Karpas-422 (cell line): Measurements from ENCODE around the gene LHFPL6. TPM values are rescaled to one million over a fixed set of nuclear protein-coding genes. Genes with fewer than 3 reads are reported as not detected.

Experiments
- DNase-seq: peaks from one replicate; pipeline ENCODE4 v3.0.0-alpha.2; 2015
- H2AFZ ChIP-seq: fragments of 200-600 bp; sonication (generic); 2 replicates; pipeline ENCODE4 v1.6.1; 2014; ENCODE audit warnings: antibody characterized with exemption, low read length, mixed read lengths
- H3K27ac ChIP-seq: fragments of 200-600 bp; sonication (generic); 2 replicates; pipeline ENCODE4 v1.5.1; 2014; ENCODE audit warnings: mild to moderate bottlenecking, low read length, moderate library complexity
- H3K27me3 ChIP-seq: fragments of 200-600 bp; sonication (generic); 2 replicates; pipeline ENCODE4 v1.6.1; 2014; ENCODE audit warnings: low read length, mixed read lengths
- H3K36me3 ChIP-seq: fragments of 200-600 bp; sonication (generic); 2 replicates; pipeline ENCODE4 v1.6.1; 2014; ENCODE audit warnings: low read length, mixed read lengths; ENCODE audit not compliant: insufficient read depth
- H3K4me1 ChIP-seq: fragments of 200-600 bp; sonication (generic); 2 replicates; pipeline ENCODE4 v1.6.1; 2014; ENCODE audit warnings: mild to moderate bottlenecking, low read length, mixed read lengths
- H3K4me2 ChIP-seq: fragments of 200-600 bp; sonication (generic); 2 replicates; pipeline ENCODE4 v1.6.1; 2014; ENCODE audit warnings: low read length, low read depth, mild to moderate bottlenecking; ENCODE audit not compliant: poor library complexity, severe bottlenecking
- H3K4me3 ChIP-seq: fragments of 200-600 bp; sonication (generic); 2 replicates; pipeline ENCODE4 v1.5.1; 2014; ENCODE audit warnings: mild to moderate bottlenecking, antibody characterized with exemption, low read length, mixed read lengths
- H3K79me2 ChIP-seq: fragments of 200-600 bp; sonication (generic); 2 replicates; pipeline ENCODE4 v1.6.1; 2014; ENCODE audit warnings: mild to moderate bottlenecking, low read length, mixed read lengths
- H3K9ac ChIP-seq: fragments of 200-600 bp; sonication (generic); 2 replicates; pipeline ENCODE4 v1.6.0; 2014; ENCODE audit warnings: low read length
- H3K9me2 ChIP-seq: fragments of 200-600 bp; sonication (generic), shearing (Covaris generic); replicated peaks from 2 replicates; pipeline ENCODE4 v1.6.0; 2014; ENCODE audit warnings: mild to moderate bottlenecking, low read length, moderate library complexity; ENCODE audit not compliant: insufficient read depth
- H3K9me3 ChIP-seq: fragments of 300-700, 200-600 bp; sonication (generic); 2 replicates; pipeline ENCODE4 v1.6.1; 2014; ENCODE audit warnings: low read length, mixed read lengths
- H4K20me1 ChIP-seq: fragments of 200-600 bp; sonication (generic); 2 replicates; pipeline ENCODE4 v1.6.1; 2014; ENCODE audit warnings: mild to moderate bottlenecking, antibody characterized with exemption, low read length, low read depth; ENCODE audit not compliant: insufficient read depth
- total RNA-seq: library from RNA; depleted of rRNA; stranded (reverse); fragments of >200 nt; shearing (Covaris generic); gene quantifications from 2 replicates; pipeline ENCODE4 v1.2.3, GENCODE V29; 2014; ENCODE audit warnings: low replicate concordance

The LHFPL6 gene
- total RNA-seq, 1 experiment from 2014 or later, result not detected

- no peaks in the 10 kb centered on the region for H3K79me2 ChIP-seq
- H3K9me3 ChIP-seq, result no peaks in the 10 kb centered on the region
- no peak for DNase-seq
- H3K27ac ChIP-seq, result no peak overlapping the region
- no peak overlapping the region for H3K4me2 ChIP-seq
- H3K9ac ChIP-seq, result no peak overlapping the region
- H3K27me3 ChIP-seq, result peaks cover 3% of the 10 kb centered on the region; the same call in 1 of the 2 replicates
- peaks cover 15% of the 10 kb centered on the region for H3K4me1 ChIP-seq
- no peak overlapping the region for H2AFZ ChIP-seq
- H4K20me1 ChIP-seq, result no peaks in the 10 kb centered on the region
- H3K4me3 ChIP-seq, result no peak overlapping the region
- H3K36me3 ChIP-seq, result no peaks in the 10 kb centered on the region
- H3K9me2 ChIP-seq, result no peaks in the 10 kb centered on the region
Measured at GRCh38 chr13:39601636-39602035, 1.4 kb downstream of the LHFPL6 start.

GRCh38 chr13:39600766-39601165 is 2.2 kb downstream of the LHFPL6 start:
- no peaks in the 10 kb centered on the region for H3K79me2 ChIP-seq
- H3K9ac ChIP-seq, result no peak overlapping the region
- no peaks in the 10 kb centered on the region for H3K9me2 ChIP-seq
- H3K27ac ChIP-seq, result no peak overlapping the region
- no peaks in the 10 kb centered on the region for H4K20me1 ChIP-seq
- H3K4me2 ChIP-seq, result no peak overlapping the region
- no peaks in the 10 kb centered on the region for H3K36me3 ChIP-seq
- H3K9me3 ChIP-seq, result no peaks in the 10 kb centered on the region
- no peak for DNase-seq
- H2AFZ ChIP-seq, result no peak overlapping the region
- H3K4me1 ChIP-seq, result peaks cover 15% of the 10 kb centered on the region
- peaks cover 3% of the 10 kb centered on the region; the same call in 1 of the 2 replicates for H3K27me3 ChIP-seq
- no peak overlapping the region for H3K4me3 ChIP-seq

DNA sequence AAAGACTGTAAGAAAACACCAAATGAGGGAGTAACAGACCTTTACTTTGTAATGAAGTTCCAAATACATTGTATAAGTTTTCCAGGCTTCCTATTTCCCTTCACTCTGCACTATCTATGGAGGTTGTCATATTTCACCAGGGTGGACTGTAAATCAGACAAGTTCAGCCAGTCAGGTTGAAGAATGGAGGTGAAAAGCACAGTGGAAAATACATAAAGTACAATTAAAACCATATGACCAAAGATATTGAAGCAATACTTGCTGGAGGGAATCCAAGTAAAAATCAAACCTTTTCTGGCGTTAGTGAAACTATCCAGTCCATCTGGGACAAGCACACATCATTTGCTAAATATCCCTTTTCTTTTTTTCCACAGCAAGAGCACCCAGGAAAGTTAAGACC is 3.2 kb downstream of the LHFPL6 start:
- Histone ChIP-seq H3K36me3 (no peaks in the 10 kb centered on the region), H3K9ac (no peak overlapping the region), H3K27me3 (peaks cover 3% of the 10 kb centered on the region; the same call in 1 of the 2 replicates), H3K79me2 (no peaks in the 10 kb centered on the region), H3K4me1 (peaks cover 15% of the 10 kb centered on the region), H3K9me2 (no peaks in the 10 kb centered on the region), H3K27ac (no peak overlapping the region), H3K4me3 (no peak overlapping the region), H4K20me1 (no peaks in the 10 kb centered on the region), H2AFZ (no peak overlapping the region), H3K4me2 (no peak overlapping the region), H3K9me3 (no peaks in the 10 kb centered on the region)
- no peak for DNase-seq

- Histone ChIP-seq H3K36me3 (no peaks in the 10 kb centered on the region), H3K27ac (no peak overlapping the region)
Measured at GRCh38 chr13:39599012-39599411, 4.0 kb downstream of the LHFPL6 start.

GRCh38 chr13:39597838-39598237 is 5.2 kb downstream of the LHFPL6 start:
- H4K20me1 ChIP-seq, result no peaks in the 10 kb centered on the region
- H2AFZ ChIP-seq, result no peak overlapping the region
- DNase-seq, result no peak
- peaks cover 3% of the 10 kb centered on the region; the same call in 1 of the 2 replicates for H3K27me3 ChIP-seq
- no peak overlapping the region for H3K4me2 ChIP-seq
- no peaks in the 10 kb centered on the region for H3K9me2 ChIP-seq
- no peaks in the 10 kb centered on the region for H3K36me3 ChIP-seq
- no peaks in the 10 kb centered on the region for H3K9me3 ChIP-seq
- H3K4me1 ChIP-seq, result peaks cover 8% of the 10 kb centered on the region
- H3K4me3 ChIP-seq, result no peak overlapping the region
- no peaks in the 10 kb centered on the region for H3K79me2 ChIP-seq
- no peak overlapping the region for H3K27ac ChIP-seq
- no peak overlapping the region for H3K9ac ChIP-seq

More at GRCh38 chr13:39599012-39599411, 4.0 kb downstream of the LHFPL6 start:
- no peak for DNase-seq
- Histone ChIP-seq H3K4me1 (peaks cover 15% of the 10 kb centered on the region), H3K9me3 (no peaks in the 10 kb centered on the region), H3K79me2 (no peaks in the 10 kb centered on the region), H2AFZ (no peak overlapping the region), H3K27me3 (peaks cover 3% of the 10 kb centered on the region; the same call in 1 of the 2 replicates), H3K4me2 (no peak overlapping the region), H4K20me1 (no peaks in the 10 kb centered on the region), H3K9ac (no peak overlapping the region), H3K4me3 (no peak overlapping the region), H3K9me2 (no peaks in the 10 kb centered on the region)

DNA sequence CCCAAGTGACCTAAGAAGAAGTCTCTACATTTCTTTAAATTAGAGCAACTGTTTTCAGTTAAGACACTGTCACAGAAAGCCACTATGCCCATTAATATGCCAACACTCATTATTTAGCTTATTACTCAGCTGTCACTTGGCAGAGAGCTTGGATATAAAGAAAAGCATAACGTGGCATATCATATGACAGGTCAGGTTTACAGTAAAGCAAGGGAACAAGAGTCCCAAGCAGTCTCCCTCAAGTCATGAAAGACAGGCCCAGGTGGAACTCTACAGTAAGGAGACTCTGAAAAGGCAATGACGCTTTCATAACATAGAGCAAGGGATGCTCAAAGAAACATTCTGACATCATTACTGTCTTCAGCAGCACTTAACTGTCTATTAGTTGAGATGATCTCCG is 6.3 kb downstream of the LHFPL6 start:
- Histone ChIP-seq H3K9me3 (no peaks in the 10 kb centered on the region), H3K27ac (no peak overlapping the region), H4K20me1 (no peaks in the 10 kb centered on the region), H3K36me3 (no peaks in the 10 kb centered on the region), H2AFZ (no peak overlapping the region), H3K4me3 (no peak overlapping the region), H3K4me1 (no peaks in the 10 kb centered on the region), H3K9me2 (no peaks in the 10 kb centered on the region), H3K27me3 (no peaks in the 10 kb centered on the region), H3K79me2 (no peaks in the 10 kb centered on the region), H3K4me2 (no peak overlapping the region), H3K9ac (no peak overlapping the region)
- no peak for DNase-seq

DNA sequence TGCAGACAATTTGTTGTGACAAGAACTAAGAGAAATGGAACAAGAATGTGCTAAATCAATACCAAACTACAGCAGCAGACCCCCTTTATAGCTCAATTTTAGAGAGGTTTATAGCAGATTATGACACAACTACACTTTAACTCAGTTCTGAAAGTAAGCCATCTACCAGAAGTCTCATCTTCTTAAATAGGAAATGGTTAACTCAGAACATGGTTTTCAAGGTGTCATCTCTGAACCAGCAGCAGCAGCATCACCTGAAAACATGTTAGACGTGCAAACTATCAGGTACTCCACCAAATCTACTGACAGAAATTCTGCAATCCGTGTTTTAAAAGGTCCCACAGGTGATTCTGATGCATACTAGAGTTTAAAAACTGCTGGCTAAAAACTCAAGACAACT is 6.8 kb downstream of the LHFPL6 start:
- Histone ChIP-seq H3K79me2 (no peaks in the 10 kb centered on the region), H2AFZ (no peak overlapping the region), H3K4me1 (no peaks in the 10 kb centered on the region)

DNA sequence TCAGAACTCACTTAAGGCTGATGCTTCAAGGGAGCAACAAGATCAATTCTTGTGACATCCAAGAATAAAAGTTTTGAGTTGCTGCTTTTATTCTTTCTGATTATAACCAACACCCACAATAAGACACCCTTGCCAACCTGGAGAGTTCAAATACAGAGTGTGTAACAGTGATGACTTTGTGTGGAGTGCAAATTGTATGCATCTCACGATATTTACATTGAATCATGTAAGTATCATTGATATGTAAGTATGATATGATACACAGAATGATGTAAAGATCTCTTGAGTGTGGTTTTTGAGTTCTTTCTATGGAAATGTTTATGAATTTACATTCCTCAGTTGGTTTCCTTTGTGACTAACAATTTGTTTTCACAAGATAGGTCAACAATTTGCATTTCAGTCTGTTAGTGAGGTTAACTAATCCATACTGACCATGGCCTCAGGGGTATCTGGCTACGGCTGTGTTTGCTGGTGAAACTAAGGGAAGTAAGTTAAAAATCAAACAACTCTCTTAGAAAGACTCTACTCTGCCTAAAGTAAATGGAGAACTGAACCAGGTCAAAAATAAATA is 12.4 kb downstream of the LHFPL6 start:
- Histone ChIP-seq H3K4me3 (no peak overlapping the region), H3K4me2 (no peak overlapping the region), H3K27ac (no peak overlapping the region), H3K79me2 (no peaks in the 10 kb centered on the region), H2AFZ (no peak overlapping the region), H3K9ac (no peak overlapping the region), H3K9me2 (no peaks in the 10 kb centered on the region), H3K9me3 (no peaks in the 10 kb centered on the region), H4K20me1 (no peaks in the 10 kb centered on the region), H3K27me3 (no peaks in the 10 kb centered on the region), H3K36me3 (no peaks in the 10 kb centered on the region), H3K4me1 (no peaks in the 10 kb centered on the region)
- no peak for DNase-seq

More for the DNA sequence above, 6.8 kb downstream of the LHFPL6 start:
- H3K27ac ChIP-seq, result no peak overlapping the region
- H3K4me3 ChIP-seq, result no peak overlapping the region
- no peaks in the 10 kb centered on the region for H4K20me1 ChIP-seq
- no peak overlapping the region for H3K9ac ChIP-seq
- H3K4me2 ChIP-seq, result no peak overlapping the region
- no peaks in the 10 kb centered on the region for H3K36me3 ChIP-seq
- no peaks in the 10 kb centered on the region for H3K9me3 ChIP-seq
- H3K9me2 ChIP-seq, result no peaks in the 10 kb centered on the region
- H3K27me3 ChIP-seq, result no peaks in the 10 kb centered on the region
- DNase-seq, result no peak
